ENCODE measurements around the gene MUC5B. TPM values are rescaled to one million over a fixed set of nuclear protein-coding genes. Genes with fewer than 3 reads are reported as not detected.

Gene MUC5B
- total RNA-seq, 1 donor from 2014 or later, result not detected

- Mint-ChIP-seq H3K4me3 (ENCODE audit: unreplicated experiment) (no peak overlapping the region), H3K36me3 (ENCODE audit: low read depth, unreplicated experiment) (peaks cover 4% of the 10 kb centered on the region), H3K27ac (ENCODE audit: unreplicated experiment) (no peak overlapping the region), H3K4me1 (ENCODE audit: unreplicated experiment) (peaks cover 6% of the 10 kb centered on the region), H3K9me3 (ENCODE audit: unreplicated experiment) (peaks cover 6% of the 10 kb centered on the region), H3K27me3 (ENCODE audit: unreplicated experiment) (peaks cover 7% of the 10 kb centered on the region)
- no peak for TF ChIP-seq CTCF (IDR thresholded peaks at IDR 0.05; ENCODE audit: unreplicated experiment)
- no peak for DNase-seq (ENCODE audit: low spot score)
Observed at GRCh38 chr11:1176224-1177019, 46.4 kb upstream of the MUC5B start.

GRCh38 chr11:1177020-1177770 is 45.7 kb upstream of the MUC5B start:
- peaks cover 4% of the 10 kb centered on the region for H3K36me3 Mint-ChIP-seq (ENCODE audit: low read depth, unreplicated experiment)
- no peak for DNase-seq (ENCODE audit: low spot score)
- H3K27me3 Mint-ChIP-seq (ENCODE audit: unreplicated experiment), result peaks cover 7% of the 10 kb centered on the region
- no peak overlapping the region for H3K4me3 Mint-ChIP-seq (ENCODE audit: unreplicated experiment)
- H3K27ac Mint-ChIP-seq (ENCODE audit: unreplicated experiment), result no peak overlapping the region
- H3K4me1 Mint-ChIP-seq (ENCODE audit: unreplicated experiment), result peaks cover 6% of the 10 kb centered on the region
- TF ChIP-seq CTCF (IDR thresholded peaks at IDR 0.05; ENCODE audit: unreplicated experiment), result no peak
- H3K9me3 Mint-ChIP-seq (ENCODE audit: unreplicated experiment), result peaks cover 6% of the 10 kb centered on the region

- Mint-ChIP-seq H3K4me1 (ENCODE audit: unreplicated experiment) (peaks cover 6% of the 10 kb centered on the region), H3K27me3 (ENCODE audit: unreplicated experiment) (peaks cover 7% of the 10 kb centered on the region), H3K36me3 (ENCODE audit: low read depth, unreplicated experiment) (peaks cover 4% of the 10 kb centered on the region), H3K4me3 (ENCODE audit: unreplicated experiment) (no peak overlapping the region), H3K27ac (ENCODE audit: unreplicated experiment) (no peak overlapping the region), H3K9me3 (ENCODE audit: unreplicated experiment) (peaks cover 6% of the 10 kb centered on the region)
- DNase-seq (ENCODE audit: low spot score), result no peak
- TF ChIP-seq CTCF (IDR thresholded peaks at IDR 0.05; ENCODE audit: unreplicated experiment), result no peak
Observed at GRCh38 chr11:1177771-1178090, 45.1 kb upstream of the MUC5B start.

- Mint-ChIP-seq H3K4me1 (ENCODE audit: unreplicated experiment) (peaks cover 6% of the 10 kb centered on the region), H3K36me3 (ENCODE audit: low read depth, unreplicated experiment) (peaks cover 4% of the 10 kb centered on the region), H3K4me3 (ENCODE audit: unreplicated experiment) (no peak overlapping the region), H3K27me3 (ENCODE audit: unreplicated experiment) (peaks cover 7% of the 10 kb centered on the region), H3K27ac (ENCODE audit: unreplicated experiment) (no peak overlapping the region), H3K9me3 (ENCODE audit: unreplicated experiment) (peaks cover 6% of the 10 kb centered on the region)
- no peak for DNase-seq (ENCODE audit: low spot score)
- no peak for TF ChIP-seq CTCF (IDR thresholded peaks at IDR 0.05; ENCODE audit: unreplicated experiment)
Observed at GRCh38 chr11:1178201-1178885, 44.5 kb upstream of the MUC5B start.

Data from endothelial cell (in vitro differentiated cells).